H1 (cell line): ENCODE measurements around the gene IFI30.

Experiments
- GABPA ChIP-seq: IDR thresholded peaks from 2 replicates; pipeline ENCODE4 v1.6.1; 2011; ENCODE audit warnings: mild to moderate bottlenecking, low read length, moderate library complexity, borderline replicate concordance; ENCODE audit not compliant: insufficient read depth
- JUND ChIP-seq: IDR thresholded peaks from 2 replicates; pipeline ENCODE4 v1.6.1; 2011; ENCODE audit warnings: mild to moderate bottlenecking, improper control_type of control experiment, low read length

- TF ChIP-seq JUND (no peak), GABPA (no peak)
These were observed 41.3 kb downstream of the IFI30 start for GRCh38 chr19:18214779-18215433.
